Ascending aorta (tissue), 2 donors: Measurements from ENCODE around the gene OR10H5. TPM values are rescaled to one million over a fixed set of nuclear protein-coding genes. Genes with fewer than 3 reads are reported as not detected.
"Not testable (repeated sequence)": the region's sequence is repeated elsewhere in the genome, so short reads cannot be mapped to it uniquely, and the experiment has no call there.

ENCODE experiments used
- DNase-seq, 2 donors: peaks; one replicate each; pipeline ENCODE4 v3.0.0-alpha.2; 2019; ENCODE audit warnings: low spot score in 2 of 2
- H3K27ac ChIP-seq, 2 donors: fragments of 200-600 bp; sonication (generic); one replicate each; pipeline ENCODE4 v1.5.1; 2016 to 2017; ENCODE audit warnings: mild to moderate bottlenecking in 1 of 2
- H3K27me3 ChIP-seq: fragments of 200-600 bp; sonication (generic); one replicate; pipeline ENCODE4 v1.5.1; 2017
- H3K36me3 ChIP-seq, 2 donors: fragments of 200-600 bp; sonication (generic); one replicate each; pipeline ENCODE4 v1.5.1; 2016
- H3K4me1 ChIP-seq, 2 donors: fragments of 200-600 bp; sonication (generic); one replicate each; pipeline ENCODE4 v1.5.1; 2016 to 2017; ENCODE audit warnings: mild to moderate bottlenecking in 1 of 2
- H3K4me3 ChIP-seq, 2 donors: fragments of 200-600 bp; sonication (generic); one replicate each; pipeline ENCODE4 v1.5.1; 2016 to 2017; ENCODE audit warnings: mild to moderate bottlenecking in 1 of 2
- H3K9me3 ChIP-seq, 2 donors: fragments of 200-600 bp; sonication (generic); one replicate each; pipeline ENCODE4 v1.5.1; 2016
- intact Hi-C: fragments of 100-400 bp; cut with DNase I; formaldehyde crosslinking; loops from one replicate; pipeline ENCODE4 v1.15.1; 2023
- total RNA-seq: library from RNA; depleted of rRNA; stranded (reverse); fragments of >200 nt; gene quantifications from one replicate; pipeline ENCODE4 v1.1.0, GENCODE V29; 2016
- TF ChIP-seq, protein P1 (sequence below), 3 experiments: fragments of 200-600 bp in 2 of 3; fragments of 450-650 bp in 1 of 3; sonication (generic) in 2 of 3; IDR thresholded peaks; one replicate each; pipeline ENCODE4 v1.5.1; 2016 to 2019; ENCODE audit warnings: antibody characterized with exemption in 3 of 3, mild to moderate bottlenecking in 1 of 3, moderate library complexity in 1 of 3

Gene OR10H5
- total RNA-seq, 1 donor from 2014 or later: not detected

DNA sequence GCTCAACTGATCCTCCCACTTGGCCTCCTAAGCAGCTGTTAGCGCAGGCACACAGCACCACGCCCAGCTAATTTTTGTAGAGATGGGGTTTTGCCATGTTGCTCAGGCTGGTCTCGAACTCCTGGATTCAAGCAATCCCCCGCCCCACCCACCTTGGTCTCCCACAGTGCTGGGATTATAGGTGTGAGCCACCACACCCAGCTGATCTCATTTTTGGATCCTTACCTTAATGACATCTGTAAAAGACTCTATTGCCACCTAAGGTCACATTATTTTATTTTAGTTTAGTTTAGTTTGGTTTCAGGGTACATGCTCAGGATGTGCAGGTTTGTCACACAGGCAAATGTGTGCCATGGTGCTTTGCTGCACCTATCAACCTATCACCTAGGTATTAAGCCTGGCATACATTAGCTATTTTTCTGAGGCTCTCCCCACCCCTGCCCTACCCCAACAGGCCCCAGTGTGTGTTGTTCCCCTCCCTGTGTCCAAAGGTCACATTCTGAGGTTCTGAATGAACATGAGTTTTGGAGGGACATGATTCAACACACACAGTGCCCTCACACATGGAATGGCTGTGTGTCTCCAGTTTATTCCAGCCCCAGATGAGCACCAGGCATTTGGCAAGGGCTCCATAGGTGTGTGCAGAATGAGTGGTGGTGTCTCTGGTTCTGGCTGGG is 1.3 kb downstream of the OR10H5 start:
- Histone ChIP-seq H3K4me3 (no peak overlapping the region), H3K27ac (no peak overlapping the region), H3K27me3 (no peaks in the 10 kb centered on the region), H3K36me3 (no peaks in the 10 kb centered on the region), H3K9me3 (no peaks in the 10 kb centered on the region), H3K4me1 (no peaks in the 10 kb centered on the region)
- DNase-seq: no peak
- intact Hi-C loops: no loop called here
- TF ChIP-seq, protein P1, sequence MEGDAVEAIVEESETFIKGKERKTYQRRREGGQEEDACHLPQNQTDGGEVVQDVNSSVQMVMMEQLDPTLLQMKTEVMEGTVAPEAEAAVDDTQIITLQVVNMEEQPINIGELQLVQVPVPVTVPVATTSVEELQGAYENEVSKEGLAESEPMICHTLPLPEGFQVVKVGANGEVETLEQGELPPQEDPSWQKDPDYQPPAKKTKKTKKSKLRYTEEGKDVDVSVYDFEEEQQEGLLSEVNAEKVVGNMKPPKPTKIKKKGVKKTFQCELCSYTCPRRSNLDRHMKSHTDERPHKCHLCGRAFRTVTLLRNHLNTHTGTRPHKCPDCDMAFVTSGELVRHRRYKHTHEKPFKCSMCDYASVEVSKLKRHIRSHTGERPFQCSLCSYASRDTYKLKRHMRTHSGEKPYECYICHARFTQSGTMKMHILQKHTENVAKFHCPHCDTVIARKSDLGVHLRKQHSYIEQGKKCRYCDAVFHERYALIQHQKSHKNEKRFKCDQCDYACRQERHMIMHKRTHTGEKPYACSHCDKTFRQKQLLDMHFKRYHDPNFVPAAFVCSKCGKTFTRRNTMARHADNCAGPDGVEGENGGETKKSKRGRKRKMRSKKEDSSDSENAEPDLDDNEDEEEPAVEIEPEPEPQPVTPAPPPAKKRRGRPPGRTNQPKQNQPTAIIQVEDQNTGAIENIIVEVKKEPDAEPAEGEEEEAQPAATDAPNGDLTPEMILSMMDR (IDR thresholded peaks at IDR 0.05): no peak

DNA sequence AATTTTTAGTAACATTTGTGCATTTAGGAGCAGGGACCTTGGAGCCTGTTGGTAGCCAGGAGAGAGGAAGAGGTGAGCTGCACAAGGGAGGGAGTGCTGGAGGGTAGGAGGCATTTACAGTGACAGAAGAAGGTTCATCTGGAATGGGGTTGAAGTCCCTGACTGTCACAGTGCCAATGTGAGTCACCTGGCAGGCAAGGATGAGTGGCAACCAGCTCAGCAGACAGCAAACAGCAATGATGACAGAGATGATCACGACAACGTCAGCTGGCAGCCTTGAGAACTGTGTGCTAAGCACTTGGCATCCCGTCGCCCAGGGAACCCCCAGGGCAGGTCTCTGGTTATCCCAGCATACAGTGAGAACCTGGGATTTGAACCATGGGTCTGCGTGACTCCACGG is 2.6 kb downstream of the OR10H5 start:
- Histone ChIP-seq H3K9me3 (no peaks in the 10 kb centered on the region), H3K4me1 (no peaks in the 10 kb centered on the region), H3K27ac (no peak overlapping the region), H3K4me3 (no peak overlapping the region), H3K27me3 (no peaks in the 10 kb centered on the region), H3K36me3 (no peaks in the 10 kb centered on the region)
- DNase-seq: no peak
- intact Hi-C loops: no loop called here
- TF ChIP-seq, protein P1 (IDR thresholded peaks at IDR 0.05): no peak

DNA sequence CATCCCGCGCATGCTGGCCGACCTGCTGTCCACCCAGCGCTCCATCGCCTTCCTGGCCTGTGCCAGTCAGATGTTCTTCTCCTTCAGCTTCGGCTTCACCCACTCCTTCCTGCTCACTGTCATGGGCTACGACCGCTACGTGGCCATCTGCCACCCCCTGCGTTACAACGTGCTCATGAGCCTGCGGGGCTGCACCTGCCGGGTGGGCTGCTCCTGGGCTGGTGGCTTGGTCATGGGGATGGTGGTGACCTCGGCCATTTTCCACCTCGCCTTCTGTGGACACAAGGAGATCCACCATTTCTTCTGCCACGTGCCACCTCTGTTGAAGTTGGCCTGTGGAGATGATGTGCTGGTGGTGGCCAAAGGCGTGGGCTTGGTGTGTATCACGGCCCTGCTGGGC is 6.8 kb downstream of the OR10H5 start:
- H3K36me3 ChIP-seq, H3K27ac ChIP-seq, H3K4me3 ChIP-seq, H3K27me3 ChIP-seq, DNase-seq, H3K4me1 ChIP-seq, H3K9me3 ChIP-seq, intact Hi-C loops: not testable (repeated sequence)

DNA sequence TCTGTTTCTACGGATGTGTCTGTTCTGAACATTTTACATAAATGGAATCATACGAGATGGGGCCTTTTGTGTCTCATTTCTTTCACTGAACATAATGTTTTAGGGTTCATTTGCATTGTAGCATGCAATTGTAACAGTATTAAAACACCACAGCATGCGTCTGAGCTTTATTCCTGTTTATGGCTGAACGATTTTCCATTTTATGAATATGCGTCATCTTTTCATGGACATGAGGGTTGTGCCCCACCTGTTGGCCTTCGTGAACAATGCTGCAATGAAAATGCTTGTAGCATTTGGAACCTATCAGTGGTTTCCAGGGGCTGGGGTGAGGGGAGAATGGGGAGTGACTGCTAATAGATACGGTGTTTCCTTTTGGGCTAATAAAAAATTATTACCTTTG is 22.9 kb downstream of the OR10H5 start:
- Histone ChIP-seq H3K27me3 (no peaks in the 10 kb centered on the region), H3K27ac (no peak overlapping the region), H3K9me3 (no peaks in the 10 kb centered on the region), H3K36me3 (no peaks in the 10 kb centered on the region), H3K4me1 (no peaks in the 10 kb centered on the region), H3K4me3 (no peak overlapping the region)
- TF ChIP-seq, protein P1 (IDR thresholded peaks at IDR 0.05): peak in 1 of 3 experiments; percentile 36
- DNase-seq: no peak
- intact Hi-C loops: loop anchor here (5.0 kb wide), 1 partner anchor 57 kb away; no protein-coding TSS in a partner anchor

DNA sequence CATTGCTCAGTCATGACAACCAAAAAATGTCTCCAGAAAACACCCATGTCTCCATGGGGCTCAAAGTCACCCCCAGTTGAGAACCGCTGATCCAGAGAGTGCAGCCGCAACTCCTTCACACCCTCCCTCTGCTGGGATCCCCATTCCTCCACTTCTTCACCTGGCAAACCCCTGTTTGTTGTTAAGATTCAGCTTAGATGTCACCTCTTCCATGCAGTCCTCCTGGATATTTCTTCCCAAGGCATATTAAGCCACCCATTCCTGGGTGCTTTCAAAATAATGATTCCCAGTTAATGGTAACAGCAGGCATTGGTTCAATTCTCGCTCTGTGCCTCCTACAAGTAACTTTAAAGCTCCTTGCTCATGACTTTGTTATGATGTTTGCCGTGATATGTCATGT is 24.0 kb downstream of the OR10H5 start:
- Histone ChIP-seq H3K36me3 (no peaks in the 10 kb centered on the region), H3K9me3 (no peaks in the 10 kb centered on the region), H3K27me3 (no peaks in the 10 kb centered on the region), H3K4me1 (no peaks in the 10 kb centered on the region), H3K27ac (no peak overlapping the region), H3K4me3 (no peak overlapping the region)
- intact Hi-C loops: loop anchor here (5.0 kb wide), 1 partner anchor 56 kb away; no protein-coding TSS in a partner anchor
- TF ChIP-seq, protein P1 (IDR thresholded peaks at IDR 0.05): no peak
- no peak for DNase-seq

DNA sequence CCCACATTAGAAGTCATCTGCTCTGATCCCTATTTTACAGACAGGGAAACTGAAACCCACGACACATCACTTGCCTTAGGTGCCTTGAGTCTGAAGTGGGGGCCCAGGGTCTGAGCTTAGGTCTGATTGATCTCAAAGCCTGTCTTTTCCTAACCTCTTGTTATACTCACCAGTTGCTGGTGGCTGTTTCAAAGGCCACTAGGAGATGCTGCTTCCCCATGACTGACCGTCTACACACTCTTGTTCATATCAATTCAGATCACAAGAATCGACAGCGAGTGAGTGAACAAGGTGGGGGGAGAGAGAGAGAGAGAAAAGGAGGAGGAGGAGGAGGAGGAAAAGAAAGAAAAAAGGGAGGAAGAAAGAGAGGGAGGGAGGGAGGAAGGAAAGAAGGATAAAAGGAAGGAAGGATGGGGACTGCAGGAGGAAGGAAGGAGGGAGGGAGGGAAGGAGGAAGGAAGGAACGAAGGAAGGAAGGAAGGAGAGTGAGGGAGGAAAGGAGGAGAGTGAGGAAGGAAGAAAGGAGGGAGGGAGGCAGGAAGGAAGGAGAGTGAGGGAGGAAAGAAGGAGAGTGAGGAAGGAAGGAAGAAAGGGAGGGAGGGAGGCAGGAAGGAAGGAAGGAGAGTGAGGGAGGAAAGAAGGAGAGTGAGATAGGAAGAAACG is 24.7 kb downstream of the OR10H5 start:
- intact Hi-C loops: loop anchor here (5.0 kb wide), 1 partner anchor 55 kb away; no protein-coding TSS in a partner anchor
- no peaks in the 10 kb centered on the region for H3K9me3 ChIP-seq
- H3K4me1 ChIP-seq: no peaks in the 10 kb centered on the region
- TF ChIP-seq, protein P1 (IDR thresholded peaks at IDR 0.05): no peak
- H3K36me3 ChIP-seq: no peaks in the 10 kb centered on the region
- no peak overlapping the region for H3K4me3 ChIP-seq
- H3K27ac ChIP-seq: no peak overlapping the region
- no peak for DNase-seq
- no peaks in the 10 kb centered on the region for H3K27me3 ChIP-seq
